Nephron (organoid): ENCODE results near the gene TNNI3K.

Source experiments
- H3K27ac Mint-ChIP-seq, 3 experiments: 2 replicates each; pipeline ENCODE4 v1.8.0; 2020; ENCODE audit warnings: mixed read lengths in 3 of 3, mild to moderate bottlenecking in 2 of 3, moderate library complexity in 1 of 3
- H3K27me3 Mint-ChIP-seq: 2 replicates; pipeline ENCODE4 v1.8.0; 2021; ENCODE audit warnings: low read depth, mild to moderate bottlenecking, moderate library complexity, mixed read lengths
- H3K36me3 Mint-ChIP-seq: 2 replicates; pipeline ENCODE4 v1.8.0; 2020; ENCODE audit warnings: low read depth, mixed read lengths
- H3K4me1 Mint-ChIP-seq: 2 replicates; pipeline ENCODE4 v1.8.0; 2020; ENCODE audit warnings: mixed read lengths
- H3K4me3 Mint-ChIP-seq, 3 experiments: 2 replicates each; pipeline ENCODE4 v1.8.0; 2020; ENCODE audit warnings: mild to moderate bottlenecking in 3 of 3, mixed read lengths in 3 of 3, moderate library complexity in 2 of 3
- H3K9me3 Mint-ChIP-seq: 2 replicates; pipeline ENCODE4 v1.8.0; 2020; ENCODE audit warnings: mixed read lengths
- TF ChIP-seq, protein P1 (sequence below), 3 experiments: fragments of 200-600 bp; sonication (generic); IDR thresholded peaks; one replicate each; pipeline ENCODE4 v1.5.0; 2021; ENCODE audit warnings: antibody characterized with exemption in 3 of 3; ENCODE audit not compliant: unreplicated experiment in 3 of 3

Gene TNNI3K

GRCh38 chr1:74425676-74426075 is 190.5 kb downstream of the TNNI3K start:
- Mint-ChIP-seq H3K27me3 (no peaks in the 10 kb centered on the region), H3K4me3 (no peak overlapping the region), H3K4me1 (peaks cover 33% of the 10 kb centered on the region), H3K36me3 (no peaks in the 10 kb centered on the region), H3K9me3 (no peaks in the 10 kb centered on the region), H3K27ac (peak overlapping the region in 2 of 3 experiments; percentile 3 to 75)
- TF ChIP-seq, protein P1, sequence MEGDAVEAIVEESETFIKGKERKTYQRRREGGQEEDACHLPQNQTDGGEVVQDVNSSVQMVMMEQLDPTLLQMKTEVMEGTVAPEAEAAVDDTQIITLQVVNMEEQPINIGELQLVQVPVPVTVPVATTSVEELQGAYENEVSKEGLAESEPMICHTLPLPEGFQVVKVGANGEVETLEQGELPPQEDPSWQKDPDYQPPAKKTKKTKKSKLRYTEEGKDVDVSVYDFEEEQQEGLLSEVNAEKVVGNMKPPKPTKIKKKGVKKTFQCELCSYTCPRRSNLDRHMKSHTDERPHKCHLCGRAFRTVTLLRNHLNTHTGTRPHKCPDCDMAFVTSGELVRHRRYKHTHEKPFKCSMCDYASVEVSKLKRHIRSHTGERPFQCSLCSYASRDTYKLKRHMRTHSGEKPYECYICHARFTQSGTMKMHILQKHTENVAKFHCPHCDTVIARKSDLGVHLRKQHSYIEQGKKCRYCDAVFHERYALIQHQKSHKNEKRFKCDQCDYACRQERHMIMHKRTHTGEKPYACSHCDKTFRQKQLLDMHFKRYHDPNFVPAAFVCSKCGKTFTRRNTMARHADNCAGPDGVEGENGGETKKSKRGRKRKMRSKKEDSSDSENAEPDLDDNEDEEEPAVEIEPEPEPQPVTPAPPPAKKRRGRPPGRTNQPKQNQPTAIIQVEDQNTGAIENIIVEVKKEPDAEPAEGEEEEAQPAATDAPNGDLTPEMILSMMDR (IDR thresholded peaks at IDR 0.05; ENCODE audit: unreplicated experiment in 3 of 3): no peak

DNA sequence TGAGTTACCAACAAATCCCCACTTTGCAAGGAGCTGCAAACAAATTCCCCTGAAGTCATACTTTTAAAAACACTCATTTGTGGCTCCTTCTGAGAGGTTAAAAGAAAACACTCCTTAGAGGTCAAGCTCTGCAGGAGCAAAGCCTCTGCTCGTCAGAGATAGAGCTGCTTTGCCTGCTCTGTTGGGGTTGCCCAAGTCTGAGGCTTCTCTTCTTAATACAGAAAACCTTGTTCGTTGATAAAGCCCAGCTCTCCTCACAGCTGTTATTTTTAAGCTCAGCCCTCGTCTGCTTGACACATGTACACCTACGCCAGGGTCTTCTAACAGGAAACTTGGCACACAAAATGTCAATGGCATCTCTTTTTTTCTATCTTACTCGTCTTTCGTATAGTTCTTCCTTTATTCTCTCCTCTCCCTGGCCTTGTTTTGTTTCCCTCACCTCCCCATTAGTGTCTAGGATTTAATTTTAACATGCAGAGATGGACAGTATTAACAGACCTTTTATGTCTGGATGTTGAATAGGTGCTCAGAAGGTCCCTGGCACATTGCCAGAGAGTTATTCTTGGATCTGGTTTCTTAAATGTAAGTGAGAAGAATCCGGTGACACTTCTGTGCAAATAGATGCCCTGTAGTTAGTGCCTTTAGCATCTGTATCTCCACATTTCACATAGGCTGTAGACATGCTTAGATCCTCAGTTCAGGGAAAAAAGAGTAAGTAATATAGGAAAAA is 191.2 kb downstream of the TNNI3K start:
- TF ChIP-seq, protein P1 (IDR thresholded peaks at IDR 0.05; ENCODE audit: unreplicated experiment in 3 of 3): no peak
- Mint-ChIP-seq H3K36me3 (no peaks in the 10 kb centered on the region), H3K9me3 (no peaks in the 10 kb centered on the region), H3K4me1 (peaks cover 27% of the 10 kb centered on the region), H3K27ac (peak overlapping the region; percentile 9 to 75 (median 18)), H3K27me3 (no peaks in the 10 kb centered on the region), H3K4me3 (no peak overlapping the region)

- H3K27ac Mint-ChIP-seq: no peak overlapping the region
- TF ChIP-seq, protein P1 (IDR thresholded peaks at IDR 0.05; ENCODE audit: unreplicated experiment in 3 of 3): no peak
- H3K9me3 Mint-ChIP-seq: no peaks in the 10 kb centered on the region
- H3K36me3 Mint-ChIP-seq: no peaks in the 10 kb centered on the region
- H3K27me3 Mint-ChIP-seq: no peaks in the 10 kb centered on the region
- peaks cover 27% of the 10 kb centered on the region for H3K4me1 Mint-ChIP-seq
- no peak overlapping the region for H3K4me3 Mint-ChIP-seq
These were observed 192.5 kb downstream of the TNNI3K start for GRCh38 chr1:74427681-74428080.

DNA sequence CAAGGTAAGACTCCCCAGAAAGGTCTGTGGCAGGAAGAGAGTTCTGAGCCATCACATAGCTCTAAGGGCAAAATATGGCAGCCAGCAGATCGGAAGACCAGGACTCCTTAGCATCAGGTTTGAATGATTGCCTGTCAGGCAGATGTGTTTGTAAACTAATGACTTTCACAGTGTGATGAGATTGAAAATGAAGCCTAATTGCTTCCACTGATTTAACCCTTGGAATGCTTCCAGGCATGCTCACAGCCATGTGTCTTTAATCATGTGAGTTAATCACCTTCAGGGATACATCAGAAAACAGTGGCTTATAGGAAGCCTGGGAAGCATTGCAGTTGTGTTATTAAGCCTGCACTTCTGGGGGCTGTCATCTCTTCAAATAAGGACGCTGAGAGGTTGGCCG is 194.4 kb downstream of the TNNI3K start:
- Mint-ChIP-seq H3K4me3 (no peak overlapping the region), H3K36me3 (no peaks in the 10 kb centered on the region), H3K9me3 (no peaks in the 10 kb centered on the region), H3K27me3 (no peaks in the 10 kb centered on the region), H3K4me1 (peaks cover 27% of the 10 kb centered on the region), H3K27ac (no peak overlapping the region)
- TF ChIP-seq, protein P1 (IDR thresholded peaks at IDR 0.05; ENCODE audit: unreplicated experiment in 3 of 3): no peak

DNA sequence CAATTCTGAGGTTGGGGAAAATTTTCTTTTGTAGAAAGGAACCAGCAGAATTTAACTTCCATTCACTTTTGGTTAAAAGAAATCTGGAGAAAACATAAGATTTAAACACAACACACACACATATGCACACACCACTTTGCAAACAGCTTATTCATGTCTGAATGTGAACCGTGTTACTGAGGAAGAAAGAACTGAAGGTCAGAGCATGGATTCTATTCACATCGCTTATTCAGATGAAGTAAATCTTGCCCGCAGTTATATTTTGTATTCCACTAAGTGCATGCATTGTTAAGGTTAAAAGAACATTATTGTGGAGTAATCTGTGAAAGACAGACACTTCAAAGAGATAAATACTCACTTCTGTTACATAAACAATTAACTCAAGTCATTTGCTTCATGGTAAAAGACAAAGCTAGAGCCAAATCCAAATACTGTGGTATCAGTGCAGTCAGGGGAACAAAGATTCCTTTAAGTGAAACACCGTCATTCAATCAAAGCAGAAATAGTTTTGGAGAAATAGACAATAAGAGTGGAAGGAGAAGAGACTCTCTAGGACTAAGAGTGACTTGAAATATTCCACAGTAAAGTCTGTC is 195.3 kb downstream of the TNNI3K start:
- H3K9me3 Mint-ChIP-seq: no peaks in the 10 kb centered on the region
- no peaks in the 10 kb centered on the region for H3K27me3 Mint-ChIP-seq
- H3K4me1 Mint-ChIP-seq: peaks cover 21% of the 10 kb centered on the region
- no peak overlapping the region for H3K4me3 Mint-ChIP-seq
- no peak overlapping the region for H3K27ac Mint-ChIP-seq
- TF ChIP-seq, protein P1 (IDR thresholded peaks at IDR 0.05; ENCODE audit: unreplicated experiment in 3 of 3): no peak
- H3K36me3 Mint-ChIP-seq: no peaks in the 10 kb centered on the region

DNA sequence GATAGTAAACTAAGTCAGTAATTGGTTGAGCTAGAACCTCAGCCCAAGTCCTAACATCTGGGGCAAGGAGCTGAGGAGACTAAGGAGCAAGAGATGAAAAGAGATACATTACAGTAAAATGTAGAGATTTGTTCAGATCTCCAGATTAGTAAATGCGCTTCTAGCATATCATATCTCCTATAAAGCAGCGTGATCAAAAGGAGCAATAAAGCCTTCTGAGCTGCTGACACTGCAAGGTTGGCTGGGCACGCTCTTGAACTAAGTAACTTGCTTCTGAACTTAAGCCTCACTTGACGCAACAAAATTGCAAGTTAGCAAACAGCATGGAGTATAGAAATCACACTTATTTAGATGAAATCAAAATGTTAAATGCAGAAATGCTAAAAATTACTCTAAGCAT is 196.3 kb downstream of the TNNI3K start:
- Mint-ChIP-seq H3K27me3 (no peaks in the 10 kb centered on the region), H3K9me3 (no peaks in the 10 kb centered on the region), H3K27ac (no peak overlapping the region), H3K4me3 (no peak overlapping the region), H3K4me1 (peaks cover 12% of the 10 kb centered on the region), H3K36me3 (no peaks in the 10 kb centered on the region)
- TF ChIP-seq, protein P1 (IDR thresholded peaks at IDR 0.05; ENCODE audit: unreplicated experiment in 3 of 3): no peak
